Panc1 (cell line): ENCODE data around the gene BAIAP2. TPM values are rescaled to one million over a fixed set of nuclear protein-coding genes. Genes with fewer than 3 reads are reported as not detected.

Experiments
- ATAC-seq: fragments of 200-7000 bp; cut with Tn5 transposase; 2 replicates; pipeline ENCODE4 v1.9.1; 2020; ENCODE audit warnings: mild to moderate bottlenecking, moderate library complexity
- BruUV-seq: library from RNA; stranded (reverse); fragments of 400-500 nt; replicated peaks from 2 replicates; lab custom pipeline; 2021; lab: Mats Ljungman, UMichigan
- CTCF ChIA-PET: fragments of 300-600 bp; sonication (Branson Sonifier 250); formaldehyde crosslinking; loops from one replicate; lab custom pipeline; 2022; ENCODE audit warnings: antibody characterized with exemption; lab: Charles Lee
- POLR2A ChIA-PET: fragments of 300-600 bp; sonication (Branson Sonifier 250); formaldehyde crosslinking; loops from one replicate; lab custom pipeline; 2022; ENCODE audit warnings: antibody characterized with exemption; lab: Charles Lee
- DNase-seq: peaks from one replicate; pipeline ENCODE4 v3.0.0-alpha.2; 2010; ENCODE audit warnings: low read depth, low spot score
- H3K27ac ChIP-seq: 2 replicates; pipeline ENCODE4 v1.5.1; 2011; ENCODE audit warnings: mild to moderate bottlenecking, low read length, inconsistent platforms
- H3K27me3 ChIP-seq: fragments of 200-500 bp; sonication (Bioruptor generic); 2 replicates; pipeline ENCODE4 v1.6.0; 2014; ENCODE audit warnings: low read length, inconsistent platforms; ENCODE audit not compliant: control insufficient read depth, insufficient read depth
- H3K36me3 ChIP-seq: fragments of 200-500 bp; sonication (Bioruptor generic); 2 replicates; pipeline ENCODE4 v1.5.1; 2014; ENCODE audit warnings: inconsistent platforms, mild to moderate bottlenecking, low read length, moderate library complexity; ENCODE audit not compliant: control insufficient read depth, insufficient read depth
- H3K4me1 ChIP-seq: 2 replicates; pipeline ENCODE4 v1.5.1; 2011; ENCODE audit warnings: inconsistent platforms, mild to moderate bottlenecking, low read length, moderate library complexity; ENCODE audit not compliant: control insufficient read depth, insufficient read depth
- H3K4me3 ChIP-seq, 2 experiments: 2 replicates each; pipeline ENCODE4 v1.5.1; 2011 to 2012; ENCODE audit warnings: low read depth in 2 of 2, low read length in 2 of 2, mild to moderate bottlenecking in 2 of 2, inconsistent platforms in 1 of 2, moderate library complexity in 1 of 2
- H3K9me3 ChIP-seq: fragments of 200-500 bp; sonication (Bioruptor generic); 2 replicates; pipeline ENCODE4 v1.5.1; 2014; ENCODE audit warnings: low read depth, mild to moderate bottlenecking, inconsistent platforms, low read length, moderate library complexity; ENCODE audit not compliant: control insufficient read depth, insufficient read depth
- POLR2AphosphoS5 ChIP-seq: IDR thresholded peaks from 2 replicates; pipeline ENCODE4 v1.6.1; 2012; ENCODE audit warnings: mild to moderate bottlenecking, low read depth, low read length, moderate library complexity
- SIN3A ChIP-seq: IDR thresholded peaks from 2 replicates; pipeline ENCODE4 v1.6.1; 2012; ENCODE audit warnings: low read depth, mild to moderate bottlenecking, low read length, moderate library complexity, borderline replicate concordance; ENCODE audit not compliant: insufficient read depth
- TCF7L2 ChIP-seq: IDR thresholded peaks from 2 replicates; pipeline ENCODE4 v1.6.1; 2011; ENCODE audit warnings: mild to moderate bottlenecking, low read depth, low read length, inconsistent platforms
- in situ Hi-C: cut with HindIII; loops from 2 replicates; pipeline ENCODE4 v1.10.0; 2016; ENCODE audit warnings: low sequenced_read_pairs, low pct_unique_long_range_greater_than_20kb
- intact Hi-C: fragments of 100-400 bp; cut with micrococcal nuclease; formaldehyde crosslinking; loops from one replicate; pipeline ENCODE4 v1.10.0; 2022; ENCODE audit not compliant: unreplicated experiment
- total RNA-seq: library from RNA; stranded (reverse); gene quantifications from one replicate; pipeline ENCODE4 v1.2.1, GENCODE V29; 2021; ENCODE audit not compliant: unreplicated experiment
- TF ChIP-seq, protein P1 (sequence below): fragments of 450-650 bp; IDR thresholded peaks from 2 replicates; pipeline ENCODE4 v1.5.1; 2017; ENCODE audit warnings: mild to moderate bottlenecking
- TF ChIP-seq, protein P2 (sequence below), 2 experiments: IDR thresholded peaks; 2 replicates each; pipeline ENCODE4 v1.6.1; 2011 to 2012; ENCODE audit warnings: low read depth in 2 of 2, control low read depth in 1 of 2, low read length in 1 of 2, mild to moderate bottlenecking in 1 of 2, moderate library complexity in 1 of 2; ENCODE audit not compliant: insufficient read depth in 1 of 2

BAIAP2 gene
- total RNA-seq, 1 experiment from 2014 or later = 125 TPM

DNA sequence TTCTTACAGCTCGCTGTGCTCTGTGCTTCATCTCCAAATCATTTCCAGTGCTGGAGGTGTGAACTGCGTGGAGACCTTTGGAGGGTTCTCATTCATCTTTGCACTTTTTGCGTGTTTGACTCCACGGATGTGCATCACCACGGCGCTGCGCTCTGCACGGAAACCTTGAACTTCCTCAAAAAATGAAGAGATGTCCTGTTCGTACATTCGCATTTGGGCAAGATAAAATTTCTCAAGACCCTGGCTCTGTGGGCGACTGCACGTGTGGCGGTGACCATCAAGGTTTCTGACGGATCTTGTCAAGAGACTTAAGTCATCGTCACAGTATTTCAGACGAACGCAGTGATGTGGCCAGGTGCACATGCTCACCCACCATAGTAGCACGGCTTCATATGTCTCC lies 120.0 kb downstream of the BAIAP2 start:
- ChIA-PET CTCF (interaction anchor here (0.6 kb wide), 1 partner anchor 9 kb away, joined by 3 read pairs; no protein-coding TSS in a partner anchor), POLR2A (no interaction called here)
- no peaks in the 10 kb centered on the region for H3K36me3 ChIP-seq
- DNase-seq = no peak
- no peak overlapping the region for H3K27ac ChIP-seq
- intact Hi-C loops (no loop called here), in situ Hi-C loops (no loop called here)
- no peak overlapping the region for H3K4me3 ChIP-seq
- H3K27me3 ChIP-seq = no peaks in the 10 kb centered on the region
- no TSS peak for BruUV-seq
- no peak for ATAC-seq
- no peaks in the 10 kb centered on the region for H3K4me1 ChIP-seq
- no peaks in the 10 kb centered on the region for H3K9me3 ChIP-seq
- TF ChIP-seq, protein P1, sequence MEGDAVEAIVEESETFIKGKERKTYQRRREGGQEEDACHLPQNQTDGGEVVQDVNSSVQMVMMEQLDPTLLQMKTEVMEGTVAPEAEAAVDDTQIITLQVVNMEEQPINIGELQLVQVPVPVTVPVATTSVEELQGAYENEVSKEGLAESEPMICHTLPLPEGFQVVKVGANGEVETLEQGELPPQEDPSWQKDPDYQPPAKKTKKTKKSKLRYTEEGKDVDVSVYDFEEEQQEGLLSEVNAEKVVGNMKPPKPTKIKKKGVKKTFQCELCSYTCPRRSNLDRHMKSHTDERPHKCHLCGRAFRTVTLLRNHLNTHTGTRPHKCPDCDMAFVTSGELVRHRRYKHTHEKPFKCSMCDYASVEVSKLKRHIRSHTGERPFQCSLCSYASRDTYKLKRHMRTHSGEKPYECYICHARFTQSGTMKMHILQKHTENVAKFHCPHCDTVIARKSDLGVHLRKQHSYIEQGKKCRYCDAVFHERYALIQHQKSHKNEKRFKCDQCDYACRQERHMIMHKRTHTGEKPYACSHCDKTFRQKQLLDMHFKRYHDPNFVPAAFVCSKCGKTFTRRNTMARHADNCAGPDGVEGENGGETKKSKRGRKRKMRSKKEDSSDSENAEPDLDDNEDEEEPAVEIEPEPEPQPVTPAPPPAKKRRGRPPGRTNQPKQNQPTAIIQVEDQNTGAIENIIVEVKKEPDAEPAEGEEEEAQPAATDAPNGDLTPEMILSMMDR = no peak
- TF ChIP-seq POLR2AphosphoS5 (no peak), TCF7L2 (no peak), SIN3A (no peak)
- TF ChIP-seq, protein P2, sequence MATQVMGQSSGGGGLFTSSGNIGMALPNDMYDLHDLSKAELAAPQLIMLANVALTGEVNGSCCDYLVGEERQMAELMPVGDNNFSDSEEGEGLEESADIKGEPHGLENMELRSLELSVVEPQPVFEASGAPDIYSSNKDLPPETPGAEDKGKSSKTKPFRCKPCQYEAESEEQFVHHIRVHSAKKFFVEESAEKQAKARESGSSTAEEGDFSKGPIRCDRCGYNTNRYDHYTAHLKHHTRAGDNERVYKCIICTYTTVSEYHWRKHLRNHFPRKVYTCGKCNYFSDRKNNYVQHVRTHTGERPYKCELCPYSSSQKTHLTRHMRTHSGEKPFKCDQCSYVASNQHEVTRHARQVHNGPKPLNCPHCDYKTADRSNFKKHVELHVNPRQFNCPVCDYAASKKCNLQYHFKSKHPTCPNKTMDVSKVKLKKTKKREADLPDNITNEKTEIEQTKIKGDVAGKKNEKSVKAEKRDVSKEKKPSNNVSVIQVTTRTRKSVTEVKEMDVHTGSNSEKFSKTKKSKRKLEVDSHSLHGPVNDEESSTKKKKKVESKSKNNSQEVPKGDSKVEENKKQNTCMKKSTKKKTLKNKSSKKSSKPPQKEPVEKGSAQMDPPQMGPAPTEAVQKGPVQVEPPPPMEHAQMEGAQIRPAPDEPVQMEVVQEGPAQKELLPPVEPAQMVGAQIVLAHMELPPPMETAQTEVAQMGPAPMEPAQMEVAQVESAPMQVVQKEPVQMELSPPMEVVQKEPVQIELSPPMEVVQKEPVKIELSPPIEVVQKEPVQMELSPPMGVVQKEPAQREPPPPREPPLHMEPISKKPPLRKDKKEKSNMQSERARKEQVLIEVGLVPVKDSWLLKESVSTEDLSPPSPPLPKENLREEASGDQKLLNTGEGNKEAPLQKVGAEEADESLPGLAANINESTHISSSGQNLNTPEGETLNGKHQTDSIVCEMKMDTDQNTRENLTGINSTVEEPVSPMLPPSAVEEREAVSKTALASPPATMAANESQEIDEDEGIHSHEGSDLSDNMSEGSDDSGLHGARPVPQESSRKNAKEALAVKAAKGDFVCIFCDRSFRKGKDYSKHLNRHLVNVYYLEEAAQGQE (IDR thresholded peaks at IDR 0.05; ENCODE audit: insufficient read depth in 1 of 2, low read depth in 2 of 2, low read length in 1 of 2) = no peak

DNA sequence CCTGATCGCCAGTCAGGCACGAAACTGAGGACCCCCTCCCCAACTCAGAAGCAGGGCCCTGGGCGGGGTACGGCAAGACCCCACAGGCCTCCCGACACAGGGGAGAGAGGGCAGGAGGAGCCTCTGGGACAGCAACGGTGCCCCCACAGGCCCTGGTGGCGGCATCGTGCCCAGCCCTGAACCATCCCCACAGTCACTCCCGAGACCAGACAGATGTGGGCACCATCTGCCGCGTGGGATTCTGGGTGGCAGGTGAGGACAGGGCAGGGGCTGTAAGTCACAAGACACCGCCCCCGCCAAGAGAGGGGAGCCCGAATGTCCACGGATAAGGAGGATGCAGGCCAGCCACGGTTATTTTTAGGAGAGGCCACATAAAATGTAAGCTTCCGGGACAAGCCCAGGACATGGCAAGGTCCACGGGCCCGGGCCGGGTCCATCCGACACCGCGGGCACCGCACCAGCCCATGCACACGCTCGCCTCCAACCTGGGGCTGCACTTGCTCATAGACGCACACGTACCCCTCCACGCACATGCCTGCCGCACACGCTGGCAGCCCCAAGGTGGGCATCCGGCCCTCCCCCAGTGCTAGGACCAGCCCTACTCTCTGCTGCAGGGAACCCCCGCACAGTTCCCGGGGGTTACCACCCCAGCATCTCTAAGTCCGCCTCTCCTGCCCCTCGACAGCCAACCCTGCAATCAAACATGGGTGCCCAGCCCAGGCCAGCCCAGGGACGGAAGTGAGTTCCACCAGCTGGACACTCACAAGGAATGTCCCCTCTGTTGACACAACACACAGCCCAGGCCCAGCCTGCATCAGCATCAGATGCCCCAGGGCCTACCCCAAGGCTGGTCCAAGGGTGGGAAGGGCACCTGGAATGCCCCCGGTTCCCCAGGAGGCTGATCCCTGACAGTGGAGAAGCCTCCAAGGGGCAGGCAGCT lies 122.2 kb downstream of the BAIAP2 start:
- Histone ChIP-seq H3K4me1 (no peaks in the 10 kb centered on the region), H3K27ac (no peak overlapping the region), H3K36me3 (no peaks in the 10 kb centered on the region), H3K9me3 (no peaks in the 10 kb centered on the region), H3K4me3 (no peak overlapping the region), H3K27me3 (no peaks in the 10 kb centered on the region)
- DNase-seq (no peak), ATAC-seq (no peak)
- POLR2A ChIA-PET = no interaction called here
- in situ Hi-C loops (no loop called here), intact Hi-C loops (no loop called here)
- BruUV-seq = no TSS peak
- CTCF ChIA-PET = interaction anchor here (0.6 kb wide), 1 partner anchor 38 kb away, joined by 3 read pairs; no protein-coding TSS in a partner anchor
- TF ChIP-seq POLR2AphosphoS5 = no peak
- TF ChIP-seq, protein P2 (IDR thresholded peaks at IDR 0.05; ENCODE audit: insufficient read depth in 1 of 2, low read depth in 2 of 2, low read length in 1 of 2) = no peak
- TF ChIP-seq, protein P1 = no peak
- no peak for TF ChIP-seq SIN3A
- no peak for TF ChIP-seq TCF7L2
